ENCODE results near the gene SPRR4. TPM values are rescaled to one million over a fixed set of nuclear protein-coding genes. Genes with fewer than 3 reads are reported as not detected.

Gene SPRR4
- total RNA-seq, 2 experiments from 2014 or later = not detected

GRCh38 chr1:152953761-152954160, 16.7 kb upstream of the SPRR4 start:
- no peak for DNase-seq (ENCODE audit: low spot score)
- POLR2A ChIA-PET = no interaction called here
- no peaks in the 10 kb centered on the region for H4K20me1 ChIP-seq (ENCODE audit: insufficient read depth, low read length)
- intact Hi-C loops (cut with micrococcal nuclease; ENCODE audit: unreplicated experiment) = no loop called here
- no peaks in the 10 kb centered on the region for H3K79me2 ChIP-seq (ENCODE audit: insufficient read depth, low read depth, low read length)
- no peak overlapping the region for H3K27ac ChIP-seq (ENCODE audit: low read depth, low read length, poor library complexity, severe bottlenecking)
- no peaks in the 10 kb centered on the region for H3K4me1 ChIP-seq (ENCODE audit: insufficient read depth, low read length, poor library complexity, severe bottlenecking)
- no peak overlapping the region for H2AFZ ChIP-seq (ENCODE audit: low read length)
- no TSS peak for BruUV-seq (replicated peaks)
- H3K36me3 ChIP-seq (ENCODE audit: insufficient read depth, low read length) = no peaks in the 10 kb centered on the region
- no peaks in the 10 kb centered on the region for H3K9me2 ChIP-seq (ENCODE audit: insufficient read depth, low read length)
- H3K4me2 ChIP-seq (ENCODE audit: low read length) = no peak overlapping the region
- no peak for TF ChIP-seq EZH2phosphoT487 (IDR thresholded peaks at IDR 0.05; ENCODE audit: borderline replicate concordance, low read depth, low read length)
- no peak for TF ChIP-seq CTCF (conservative IDR thresholded peaks at IDR 0.05; ENCODE audit: low read length)
- CTCF ChIA-PET (ENCODE audit: unreplicated experiment) = no interaction called here
- H3K4me3 ChIP-seq (ENCODE audit: low read depth, low read length, poor library complexity, severe bottlenecking) = no peak overlapping the region
- H3K9me3 ChIP-seq (ENCODE audit: low read length) = no peaks in the 10 kb centered on the region

- Histone ChIP-seq H3K9me2 (ENCODE audit: insufficient read depth, low read length) (no peaks in the 10 kb centered on the region), H3K4me1 (ENCODE audit: insufficient read depth, low read length, poor library complexity, severe bottlenecking) (no peaks in the 10 kb centered on the region), H3K79me2 (ENCODE audit: insufficient read depth, low read depth, low read length) (no peaks in the 10 kb centered on the region), H3K9me3 (ENCODE audit: low read length) (no peaks in the 10 kb centered on the region), H2AFZ (ENCODE audit: low read length) (no peak overlapping the region), H4K20me1 (ENCODE audit: insufficient read depth, low read length) (no peaks in the 10 kb centered on the region), H3K27ac (ENCODE audit: low read depth, low read length, poor library complexity, severe bottlenecking) (no peak overlapping the region), H3K4me2 (ENCODE audit: low read length) (no peak overlapping the region), H3K4me3 (ENCODE audit: low read depth, low read length, poor library complexity, severe bottlenecking) (no peak overlapping the region), H3K36me3 (ENCODE audit: insufficient read depth, low read length) (no peaks in the 10 kb centered on the region)
- intact Hi-C loops (cut with micrococcal nuclease; ENCODE audit: unreplicated experiment) = no loop called here
- no peak for DNase-seq (ENCODE audit: low spot score)
- POLR2A ChIA-PET = no interaction called here
- TF ChIP-seq EZH2phosphoT487 (IDR thresholded peaks at IDR 0.05; ENCODE audit: borderline replicate concordance, low read depth, low read length) (no peak), CTCF (conservative IDR thresholded peaks at IDR 0.05; ENCODE audit: low read length) (no peak)
- BruUV-seq (replicated peaks) = no TSS peak
- CTCF ChIA-PET (ENCODE audit: unreplicated experiment) = no interaction called here
These were observed 16.0 kb upstream of the SPRR4 start for GRCh38 chr1:152954436-152954835.

GRCh38 chr1:152957561-152957960, 12.9 kb upstream of the SPRR4 start:
- no peak overlapping the region for H3K27ac ChIP-seq (ENCODE audit: low read depth, low read length, poor library complexity, severe bottlenecking)
- no peaks in the 10 kb centered on the region for H3K4me1 ChIP-seq (ENCODE audit: insufficient read depth, low read length, poor library complexity, severe bottlenecking)
- H3K79me2 ChIP-seq (ENCODE audit: insufficient read depth, low read depth, low read length) = no peaks in the 10 kb centered on the region
- H4K20me1 ChIP-seq (ENCODE audit: insufficient read depth, low read length) = no peaks in the 10 kb centered on the region
- no TSS peak for BruUV-seq (replicated peaks)
- no peaks in the 10 kb centered on the region for H3K9me3 ChIP-seq (ENCODE audit: low read length)
- TF ChIP-seq EZH2phosphoT487 (IDR thresholded peaks at IDR 0.05; ENCODE audit: borderline replicate concordance, low read depth, low read length) (no peak), CTCF (conservative IDR thresholded peaks at IDR 0.05; ENCODE audit: low read length) (no peak)
- no peaks in the 10 kb centered on the region for H3K36me3 ChIP-seq (ENCODE audit: insufficient read depth, low read length)
- POLR2A ChIA-PET = no interaction called here
- no peak overlapping the region for H3K4me3 ChIP-seq (ENCODE audit: low read depth, low read length, poor library complexity, severe bottlenecking)
- no peaks in the 10 kb centered on the region for H3K9me2 ChIP-seq (ENCODE audit: insufficient read depth, low read length)
- CTCF ChIA-PET (ENCODE audit: unreplicated experiment) = no interaction called here
- H3K4me2 ChIP-seq (ENCODE audit: low read length) = no peak overlapping the region
- no peak for DNase-seq (ENCODE audit: low spot score)
- intact Hi-C loops (cut with micrococcal nuclease; ENCODE audit: unreplicated experiment) = no loop called here
- H2AFZ ChIP-seq (ENCODE audit: low read length) = no peak overlapping the region
